GM10248 (cell line): ENCODE measurements around the gene SLCO3A1.

ENCODE experiments used
- CTCF ChIA-PET: fragments of 300-600 bp; sonication (Branson Sonifier 250); formaldehyde crosslinking; extraction: SDS; loops from one replicate; lab custom pipeline; 2021; ENCODE audit warnings: antibody characterized with exemption; lab: Yijun Ruan, JAX
- POLR2A ChIA-PET: fragments of 350-650 bp; sonication (Branson Sonifier 250); formaldehyde crosslinking; extraction: SDS; loops from one replicate; lab custom pipeline; 2020; ENCODE audit warnings: antibody characterized with exemption; lab: Yijun Ruan, JAX
- DNase-seq: peaks from one replicate; pipeline ENCODE4 v3.0.0; 2012; ENCODE audit errors: extremely low spot score
- CTCF ChIP-seq: IDR thresholded peaks from 2 replicates; pipeline ENCODE4 v1.5.1; 2012; ENCODE audit warnings: mild to moderate bottlenecking, low read depth; ENCODE audit errors: extremely low read depth, missing control alignments, control extremely low read depth

SLCO3A1 gene

DNA sequence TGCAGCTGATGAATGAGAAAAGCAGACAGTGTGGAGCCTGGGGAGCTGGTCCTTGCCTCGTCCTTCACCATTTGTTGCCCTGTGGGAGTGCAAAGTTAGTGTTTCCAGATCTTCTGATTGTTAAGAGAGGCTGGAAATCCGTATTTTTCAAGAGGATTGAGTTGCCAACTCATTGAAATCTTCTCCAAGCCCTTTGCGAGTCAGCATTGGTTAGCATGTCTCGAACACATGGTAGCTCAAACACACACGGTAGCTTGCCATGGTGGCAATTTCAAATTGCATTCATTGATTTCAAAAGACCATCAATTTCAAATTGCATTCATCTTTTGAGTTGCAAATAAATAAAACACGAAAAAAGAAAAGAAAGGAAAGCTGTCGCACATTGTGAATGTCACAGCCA, 70.7 kb downstream of the SLCO3A1 start:
- no peak for DNase-seq
- POLR2A ChIA-PET: no interaction called here
- no peak for TF ChIP-seq CTCF
- CTCF ChIA-PET: no interaction called here

DNA sequence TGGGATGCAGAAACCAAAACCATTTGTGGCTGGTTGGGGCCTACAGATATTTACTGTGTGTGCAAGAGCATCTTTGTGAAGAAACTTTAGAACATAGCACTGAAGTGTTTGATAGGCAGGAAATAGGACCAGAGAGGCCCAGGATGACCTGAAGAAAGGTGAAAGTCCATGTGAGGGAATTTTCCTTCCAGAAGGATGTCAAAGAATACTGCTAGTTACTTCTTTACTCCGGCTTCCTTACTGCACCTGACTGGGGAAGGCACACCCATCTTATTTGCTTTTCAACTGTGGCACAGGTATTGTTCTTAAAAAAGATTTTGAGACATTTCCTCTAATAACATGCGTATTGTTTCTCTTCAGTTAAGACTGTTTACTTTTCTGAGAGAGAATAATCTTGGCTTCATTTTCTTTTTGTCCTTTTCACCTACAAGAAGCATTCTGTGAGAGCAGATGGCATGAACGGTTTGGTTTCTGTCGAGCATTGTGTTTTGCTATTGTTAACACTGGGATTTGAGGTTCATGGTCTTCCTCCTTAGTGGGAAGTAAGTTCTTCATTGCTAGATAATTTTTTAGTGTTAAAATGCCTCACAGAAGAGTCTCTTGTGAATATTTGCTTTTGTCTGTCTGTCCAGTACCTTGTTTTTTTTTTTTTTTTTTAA, 71.5 kb downstream of the SLCO3A1 start:
- TF ChIP-seq CTCF: no peak
- ChIA-PET POLR2A (no interaction called here), CTCF (no interaction called here)
- DNase-seq: no peak

DNA sequence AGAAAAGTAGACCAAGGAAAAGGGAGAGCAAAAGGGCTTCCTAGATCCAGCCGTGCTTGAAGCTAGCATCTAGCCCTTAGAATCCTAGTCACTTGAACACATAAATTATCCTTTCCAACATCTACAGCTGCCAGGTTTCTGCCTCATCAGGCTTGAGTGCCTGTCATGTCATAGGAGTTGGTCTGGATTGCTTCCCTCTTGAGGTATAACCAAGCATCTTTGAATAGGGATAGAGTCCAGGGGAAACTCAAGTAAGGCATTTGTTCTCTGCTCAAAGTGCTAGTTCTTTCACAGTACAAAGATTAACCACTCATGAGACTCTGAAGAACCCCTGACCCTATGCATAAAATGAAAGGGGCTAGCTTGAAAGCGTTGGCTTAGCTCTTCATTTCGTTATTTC, 72.3 kb downstream of the SLCO3A1 start:
- POLR2A ChIA-PET: no interaction called here
- DNase-seq: no peak
- CTCF ChIA-PET: interaction anchor here (1.3 kb wide), 1 partner anchor 9 kb away, joined by 3 read pairs; no protein-coding TSS in a partner anchor
- no peak for TF ChIP-seq CTCF

GRCh38 chr15:91926908-91927270, 73.4 kb downstream of the SLCO3A1 start:
- ChIA-PET POLR2A (no interaction called here), CTCF (interaction anchor here (1.3 kb wide), 1 partner anchor 10 kb away, joined by 3 read pairs; no protein-coding TSS in a partner anchor)
- no peak for DNase-seq
- TF ChIP-seq CTCF: no peak

- POLR2A ChIA-PET: no interaction called here
- TF ChIP-seq CTCF: no peak
- CTCF ChIA-PET: interaction anchor here (1.1 kb wide), 1 partner anchor 12 kb away, joined by 5 read pairs; no protein-coding TSS in a partner anchor
- no peak for DNase-seq
Measured at GRCh38 chr15:91927585-91927984, 74.1 kb downstream of the SLCO3A1 start.

DNA sequence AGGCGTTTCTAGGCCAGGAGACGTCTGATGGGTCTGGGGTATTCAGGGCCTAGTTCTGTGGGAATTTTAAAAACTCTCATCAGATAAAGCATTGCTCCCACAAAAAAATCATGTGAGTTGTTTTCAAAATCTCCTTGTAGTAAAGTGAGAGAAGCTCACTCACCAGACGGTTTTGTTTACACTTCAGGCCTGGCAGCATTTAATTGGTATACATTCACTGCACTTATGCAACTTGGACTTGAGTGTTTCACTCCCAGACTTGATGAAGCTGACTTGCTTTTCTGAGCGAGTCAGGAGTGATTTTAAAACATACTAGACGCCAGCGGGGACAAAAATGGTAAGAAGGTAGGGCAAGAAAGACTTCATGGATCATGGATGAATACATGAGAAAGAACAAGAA, 75.2 kb downstream of the SLCO3A1 start:
- ChIA-PET POLR2A (no interaction called here), CTCF (interaction anchor here (0.9 to 1.1 kb wide), 2 partner anchors 10 to 11 kb away, joined by 3 to 5 read pairs; no protein-coding TSS in a partner anchor)

More for the DNA sequence above, 75.2 kb downstream of the SLCO3A1 start:
- DNase-seq: no peak
- no peak for TF ChIP-seq CTCF
